GM12892 (cell line): ENCODE measurements around the gene MUSTN1.

Source experiments
- POLR2A ChIP-seq: IDR thresholded peaks from 2 replicates; pipeline ENCODE4 v1.6.1; 2011; ENCODE audit warnings: low read depth, low read length, control low read depth
- POLR2AphosphoS5 ChIP-seq: IDR thresholded peaks from 2 replicates; pipeline ENCODE4 v1.6.1; 2011; ENCODE audit warnings: low read depth, low read length, control low read depth

- TF ChIP-seq POLR2A (no peak), POLR2AphosphoS5 (no peak)
Measured at GRCh38 chr3:52835766-52836470, 1.1 kb upstream of the MUSTN1 start.
